ENCODE data around the gene ADAMTSL1.

The ADAMTSL1 gene

GRCh38 chr9:18754537-18754936 lies 280.6 kb downstream of the ADAMTSL1 start:
- H3K4me3 ChIP-seq (replicated peaks in 1 of 2; ENCODE audit: low read depth in 2 of 2, low read length in 2 of 2) = no peak overlapping the region
- TF ChIP-seq, protein P1, sequence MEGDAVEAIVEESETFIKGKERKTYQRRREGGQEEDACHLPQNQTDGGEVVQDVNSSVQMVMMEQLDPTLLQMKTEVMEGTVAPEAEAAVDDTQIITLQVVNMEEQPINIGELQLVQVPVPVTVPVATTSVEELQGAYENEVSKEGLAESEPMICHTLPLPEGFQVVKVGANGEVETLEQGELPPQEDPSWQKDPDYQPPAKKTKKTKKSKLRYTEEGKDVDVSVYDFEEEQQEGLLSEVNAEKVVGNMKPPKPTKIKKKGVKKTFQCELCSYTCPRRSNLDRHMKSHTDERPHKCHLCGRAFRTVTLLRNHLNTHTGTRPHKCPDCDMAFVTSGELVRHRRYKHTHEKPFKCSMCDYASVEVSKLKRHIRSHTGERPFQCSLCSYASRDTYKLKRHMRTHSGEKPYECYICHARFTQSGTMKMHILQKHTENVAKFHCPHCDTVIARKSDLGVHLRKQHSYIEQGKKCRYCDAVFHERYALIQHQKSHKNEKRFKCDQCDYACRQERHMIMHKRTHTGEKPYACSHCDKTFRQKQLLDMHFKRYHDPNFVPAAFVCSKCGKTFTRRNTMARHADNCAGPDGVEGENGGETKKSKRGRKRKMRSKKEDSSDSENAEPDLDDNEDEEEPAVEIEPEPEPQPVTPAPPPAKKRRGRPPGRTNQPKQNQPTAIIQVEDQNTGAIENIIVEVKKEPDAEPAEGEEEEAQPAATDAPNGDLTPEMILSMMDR (IDR thresholded peaks at IDR 0.05; ENCODE audit: low read depth, low read length) = no peak
- DNase-seq (ENCODE audit: low read depth in 2 of 2) = no peak

- H3K4me3 ChIP-seq (replicated peaks in 1 of 2; ENCODE audit: low read depth in 2 of 2, low read length in 2 of 2) = no peak overlapping the region
- TF ChIP-seq, protein P1 (IDR thresholded peaks at IDR 0.05; ENCODE audit: low read depth, low read length) = no peak
- no peak for DNase-seq (ENCODE audit: low read depth in 2 of 2)
Observed at GRCh38 chr9:18755263-18755662, 281.3 kb downstream of the ADAMTSL1 start.

DNA sequence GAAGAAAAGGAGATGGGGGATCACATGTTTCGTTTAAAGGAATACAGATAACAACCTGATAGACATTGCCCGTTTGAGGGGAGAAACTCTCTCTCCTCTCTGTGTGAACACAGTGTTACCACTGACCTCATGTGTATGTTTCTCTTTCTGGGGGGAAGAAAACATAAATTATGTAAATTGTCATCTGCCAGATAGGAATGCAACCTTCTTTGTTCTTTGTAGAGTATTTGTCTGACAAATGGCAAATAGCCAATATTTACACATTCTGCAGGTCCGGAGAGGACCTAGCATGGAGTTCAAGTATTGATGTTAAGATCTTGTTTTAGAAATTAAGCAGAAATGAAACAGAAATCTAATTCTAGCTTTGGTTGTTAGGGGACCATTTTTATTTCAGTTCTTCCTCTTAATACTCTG lies 282.8 kb downstream of the ADAMTSL1 start:
- no peak overlapping the region for H3K4me3 ChIP-seq (replicated peaks in 1 of 2; ENCODE audit: low read depth in 2 of 2, low read length in 2 of 2)
- TF ChIP-seq, protein P1 (IDR thresholded peaks at IDR 0.05; ENCODE audit: low read depth, low read length) = no peak
- no peak for DNase-seq (ENCODE audit: low read depth in 2 of 2)

DNA sequence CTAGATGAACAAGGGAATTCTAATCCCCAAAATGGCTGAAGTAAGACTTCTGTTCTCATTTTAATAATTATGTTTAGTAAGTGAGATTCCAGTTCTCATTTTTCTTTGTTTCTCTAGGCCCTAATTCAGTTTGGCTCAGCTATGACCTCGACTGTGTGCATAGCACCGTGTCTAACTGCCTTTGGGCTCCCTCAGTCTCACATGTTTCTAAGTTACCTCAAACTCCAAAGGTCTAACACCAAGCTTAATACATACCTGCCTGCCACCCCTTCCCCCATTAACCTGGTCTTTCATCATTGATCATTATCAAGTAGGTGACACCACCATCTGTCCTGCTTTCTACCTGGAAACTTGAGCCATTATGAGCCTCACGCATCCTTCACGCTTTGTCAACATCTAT lies 285.9 kb downstream of the ADAMTSL1 start:
- TF ChIP-seq, protein P1 (IDR thresholded peaks at IDR 0.05; ENCODE audit: low read depth, low read length) = no peak

DNA sequence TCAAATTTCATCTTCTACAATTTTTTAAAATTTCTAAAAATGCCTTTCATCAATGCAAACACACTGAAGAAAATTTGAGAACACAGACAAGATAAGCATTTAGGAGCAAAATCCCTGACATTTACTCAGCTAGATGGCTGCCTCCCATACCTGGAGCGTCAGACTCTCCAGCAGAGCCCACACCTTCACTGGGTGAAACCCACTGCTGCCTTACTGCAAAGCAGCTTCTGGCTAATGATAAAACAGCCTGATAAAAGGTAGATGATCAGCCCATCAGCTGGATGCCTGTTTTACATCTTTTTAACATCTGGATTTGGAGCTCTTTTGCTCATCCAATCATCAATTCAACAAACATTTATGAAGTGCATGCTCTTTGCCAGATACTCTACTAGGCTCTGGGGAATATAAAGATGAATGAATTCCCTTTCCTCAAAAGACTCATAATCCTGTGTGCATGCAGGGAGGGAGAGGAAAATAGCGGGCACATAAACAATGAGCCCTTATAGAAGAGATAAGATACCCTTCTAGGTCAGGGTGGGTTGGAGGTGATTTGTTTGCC lies 287.9 kb downstream of the ADAMTSL1 start:
- no peak for DNase-seq (ENCODE audit: low read depth in 2 of 2)
- no peak overlapping the region for H3K4me3 ChIP-seq (replicated peaks in 1 of 2; ENCODE audit: low read depth in 2 of 2, low read length in 2 of 2)
- TF ChIP-seq, protein P1 (IDR thresholded peaks at IDR 0.05; ENCODE audit: low read depth, low read length) = no peak

More for the DNA sequence above, 285.9 kb downstream of the ADAMTSL1 start:
- no peak for DNase-seq (ENCODE audit: low read depth in 2 of 2)
- no peak overlapping the region for H3K4me3 ChIP-seq (replicated peaks in 1 of 2; ENCODE audit: low read depth in 2 of 2, low read length in 2 of 2)

- DNase-seq (ENCODE audit: low read depth in 2 of 2) = no peak
- no peak overlapping the region for H3K4me3 ChIP-seq (replicated peaks in 1 of 2; ENCODE audit: low read depth in 2 of 2, low read length in 2 of 2)
- TF ChIP-seq, protein P1 (IDR thresholded peaks at IDR 0.05; ENCODE audit: low read depth, low read length) = no peak
Observed at GRCh38 chr9:18766989-18767550, 293.1 kb downstream of the ADAMTSL1 start.
